ENCODE data around the gene FGF7. TPM values are rescaled to one million over a fixed set of nuclear protein-coding genes. Genes with fewer than 3 reads are reported as not detected.

Gene FGF7
- total RNA-seq, 3 donors from 2014 or later (not counting 1 experiment from before 2014, with no cell fraction given) = not detected

DNA sequence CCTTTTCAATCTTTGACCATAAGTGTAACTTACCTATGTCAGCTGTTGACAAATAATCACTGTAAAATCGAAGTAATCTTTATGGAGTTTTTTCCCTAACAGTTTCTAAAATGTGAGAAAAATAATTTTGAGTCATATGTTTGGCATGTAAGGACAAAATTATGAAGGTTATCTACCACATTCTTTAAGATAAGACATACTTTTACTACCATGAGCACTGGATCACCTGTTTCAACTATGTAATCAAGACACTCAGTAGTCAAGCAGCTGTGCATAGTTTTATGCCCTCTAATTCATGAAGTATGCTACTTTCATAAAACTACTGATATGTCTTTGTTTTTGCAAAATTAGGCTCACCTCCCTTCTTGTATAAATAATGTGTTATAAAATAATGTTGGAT, 12.1 kb downstream of the FGF7 start:
- no peaks in the 10 kb centered on the region for H3K27me3 ChIP-seq (ENCODE audit: control insufficient read depth, insufficient read depth, low read length)
- WGBS (ENCODE audit: insufficient coverage) = no CpG with 5 or more reads among the region's 1 CpG
- intact Hi-C loops (cut with micrococcal nuclease) = no loop called here
- TF ChIP-seq, protein P1, sequence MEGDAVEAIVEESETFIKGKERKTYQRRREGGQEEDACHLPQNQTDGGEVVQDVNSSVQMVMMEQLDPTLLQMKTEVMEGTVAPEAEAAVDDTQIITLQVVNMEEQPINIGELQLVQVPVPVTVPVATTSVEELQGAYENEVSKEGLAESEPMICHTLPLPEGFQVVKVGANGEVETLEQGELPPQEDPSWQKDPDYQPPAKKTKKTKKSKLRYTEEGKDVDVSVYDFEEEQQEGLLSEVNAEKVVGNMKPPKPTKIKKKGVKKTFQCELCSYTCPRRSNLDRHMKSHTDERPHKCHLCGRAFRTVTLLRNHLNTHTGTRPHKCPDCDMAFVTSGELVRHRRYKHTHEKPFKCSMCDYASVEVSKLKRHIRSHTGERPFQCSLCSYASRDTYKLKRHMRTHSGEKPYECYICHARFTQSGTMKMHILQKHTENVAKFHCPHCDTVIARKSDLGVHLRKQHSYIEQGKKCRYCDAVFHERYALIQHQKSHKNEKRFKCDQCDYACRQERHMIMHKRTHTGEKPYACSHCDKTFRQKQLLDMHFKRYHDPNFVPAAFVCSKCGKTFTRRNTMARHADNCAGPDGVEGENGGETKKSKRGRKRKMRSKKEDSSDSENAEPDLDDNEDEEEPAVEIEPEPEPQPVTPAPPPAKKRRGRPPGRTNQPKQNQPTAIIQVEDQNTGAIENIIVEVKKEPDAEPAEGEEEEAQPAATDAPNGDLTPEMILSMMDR (IDR thresholded peaks at IDR 0.05) = no peak
- Mint-ChIP-seq H3K36me3 (no peaks in the 10 kb centered on the region), H3K27ac (no peak overlapping the region), H3K4me3 (no peak overlapping the region), H3K27me3 (ENCODE audit: low read depth in 2 of 2) (peaks cover 3 to 6% of the 10 kb centered on the region in 2 donors), H3K9me3 (no peaks in the 10 kb centered on the region), H3K4me1 (peaks cover 22 to 23% of the 10 kb centered on the region in 2 donors)
- peaks cover 4% of the 10 kb centered on the region for H3K4me1 ChIP-seq (ENCODE audit: control insufficient read depth, insufficient read depth, low read length)
- H3K4me3 ChIP-seq (ENCODE audit: low read length) = no peak overlapping the region
- DNase-seq (no peak), ATAC-seq (no peak)
- no peaks in the 10 kb centered on the region for H3K36me3 ChIP-seq (ENCODE audit: control insufficient read depth, insufficient read depth, low read length)
- no peak overlapping the region for H3K27ac ChIP-seq (ENCODE audit: low read length)
- no peaks in the 10 kb centered on the region for H3K9me3 ChIP-seq (ENCODE audit: control insufficient read depth, insufficient read depth, low read length)

GRCh38 chr15:49436751-49437150, 13.7 kb downstream of the FGF7 start:
- Histone ChIP-seq H3K4me1 (ENCODE audit: control insufficient read depth, insufficient read depth, low read length) (peaks cover 4% of the 10 kb centered on the region), H3K4me3 (ENCODE audit: low read length) (no peak overlapping the region), H3K27me3 (ENCODE audit: control insufficient read depth, insufficient read depth, low read length) (no peaks in the 10 kb centered on the region), H3K27ac (ENCODE audit: low read length) (no peak overlapping the region), H3K36me3 (ENCODE audit: control insufficient read depth, insufficient read depth, low read length) (no peaks in the 10 kb centered on the region), H3K9me3 (ENCODE audit: control insufficient read depth, insufficient read depth, low read length) (no peaks in the 10 kb centered on the region)
- 100% methylated on average over 1 of the region's 2 CpGs for WGBS (ENCODE audit: insufficient coverage)
- Mint-ChIP-seq H3K4me1 (peaks cover 23% of the 10 kb centered on the region in 2 donors), H3K4me3 (no peak overlapping the region), H3K36me3 (no peaks in the 10 kb centered on the region), H3K27me3 (ENCODE audit: low read depth in 2 of 2) (peaks cover 0 to 6% of the 10 kb centered on the region in 2 donors), H3K27ac (no peak overlapping the region), H3K9me3 (no peaks in the 10 kb centered on the region)
- DNase-seq (no peak), ATAC-seq (no peak)
- TF ChIP-seq, protein P1 (IDR thresholded peaks at IDR 0.05) = no peak
- intact Hi-C loops (cut with micrococcal nuclease) = no loop called here

DNA sequence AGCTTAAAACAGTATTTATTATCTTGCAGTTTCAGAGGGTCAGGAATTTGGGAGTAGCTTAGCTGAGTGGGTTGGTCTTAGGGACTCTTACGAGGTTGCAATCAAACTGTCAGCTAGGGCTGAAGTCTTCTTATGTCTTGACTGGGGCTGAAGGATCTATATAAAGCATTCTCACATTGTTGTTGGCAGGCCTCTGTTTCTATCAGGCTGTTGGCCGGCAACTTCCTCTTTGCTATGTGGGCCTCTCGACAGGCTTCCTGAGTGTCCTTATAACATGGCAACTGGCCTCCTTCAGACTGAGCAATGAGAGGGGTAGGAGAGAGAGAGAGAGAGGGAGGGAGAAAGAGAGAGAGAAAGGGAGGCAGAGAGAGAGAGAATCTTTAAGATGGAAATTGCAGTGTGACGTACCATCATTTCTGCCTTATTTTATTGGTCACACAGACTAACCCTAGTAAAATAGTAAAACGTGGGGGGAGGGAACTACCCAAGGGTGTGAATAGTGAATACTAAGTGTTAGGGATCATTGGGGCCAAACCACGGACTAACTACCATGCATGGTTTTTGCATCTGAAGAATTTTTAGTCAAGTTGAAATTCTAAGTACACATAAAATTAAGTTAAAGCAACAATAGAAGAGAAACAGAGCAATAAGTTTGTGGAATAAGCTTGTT, 16.1 kb downstream of the FGF7 start:
- no peaks in the 10 kb centered on the region for H3K36me3 Mint-ChIP-seq
- peak overlapping the region; percentile 41 to 56 for H3K27ac Mint-ChIP-seq
- peaks cover 0 to 1% of the 10 kb centered on the region in 2 donors for H3K27me3 Mint-ChIP-seq (ENCODE audit: low read depth in 2 of 2)
- no peak for DNase-seq
- no peaks in the 10 kb centered on the region for H3K36me3 ChIP-seq (ENCODE audit: control insufficient read depth, insufficient read depth, low read length)
- ATAC-seq = peak; percentile 12 to 66 (median 50)
- 29% methylated on average over 6 of the region's 6 CpGs for WGBS (ENCODE audit: insufficient coverage)
- peaks cover 4% of the 10 kb centered on the region for H3K4me1 ChIP-seq (ENCODE audit: control insufficient read depth, insufficient read depth, low read length)
- no peak overlapping the region for H3K27ac ChIP-seq (ENCODE audit: low read length)
- TF ChIP-seq, protein P1 (IDR thresholded peaks at IDR 0.05) = no peak
- H3K4me1 Mint-ChIP-seq = peaks cover 23% of the 10 kb centered on the region in 2 donors
- H3K27me3 ChIP-seq (ENCODE audit: control insufficient read depth, insufficient read depth, low read length) = no peaks in the 10 kb centered on the region
- intact Hi-C loops (cut with micrococcal nuclease) = no loop called here
- no peaks in the 10 kb centered on the region for H3K9me3 Mint-ChIP-seq
- peak overlapping the region; percentile 9 for H3K4me3 Mint-ChIP-seq
- H3K4me3 ChIP-seq (ENCODE audit: low read length) = no peak overlapping the region
- no peaks in the 10 kb centered on the region for H3K9me3 ChIP-seq (ENCODE audit: control insufficient read depth, insufficient read depth, low read length)

Data from natural killer cell (primary cell).